Measurements from ENCODE around the gene WDR76. TPM values are rescaled to one million over a fixed set of nuclear protein-coding genes. Genes with fewer than 3 reads are reported as not detected.

The WDR76 gene
- total RNA-seq, 3 donors from 2014 or later, result 4.1 to 9.1 (median 8.0) TPM

DNA sequence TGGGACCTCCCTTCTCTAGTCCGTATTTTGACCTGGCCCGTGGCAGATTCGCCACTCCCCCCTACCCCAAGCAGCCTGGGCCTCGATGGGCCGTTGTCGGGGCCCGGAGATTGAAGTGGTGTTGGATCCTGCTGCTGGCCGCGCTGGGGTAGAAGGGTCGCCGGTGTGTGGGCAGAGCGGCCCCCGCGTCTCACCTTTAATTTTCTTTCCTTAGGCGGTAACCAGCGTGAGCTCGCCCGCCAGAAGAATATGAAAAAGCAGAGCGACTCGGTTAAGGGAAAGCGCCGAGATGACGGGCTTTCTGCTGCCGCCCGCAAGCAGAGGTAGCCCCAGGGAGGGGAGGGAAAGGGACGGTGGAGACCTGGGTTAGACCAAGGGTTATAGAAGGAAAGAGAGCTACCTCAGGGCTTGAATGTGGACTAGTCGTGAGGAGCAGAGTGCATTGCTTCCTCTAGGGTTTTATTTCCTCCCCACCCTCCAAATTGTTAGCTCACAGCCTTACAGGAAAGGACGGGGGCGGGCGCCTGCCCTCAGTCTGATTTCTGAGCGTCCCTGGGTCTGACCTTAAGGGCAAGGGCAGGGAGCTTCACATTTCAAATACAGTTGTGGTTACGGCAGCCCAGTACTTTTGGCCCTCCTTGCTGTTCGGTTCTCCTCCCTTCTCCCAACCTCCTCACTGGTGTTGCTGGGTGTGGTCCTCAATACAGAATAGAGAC lies 33.9 kb upstream of the WDR76 start:
- ATAC-seq (peak; percentile 49), DNase-seq (peak; percentile 70 to 72 (median 71))

DNA sequence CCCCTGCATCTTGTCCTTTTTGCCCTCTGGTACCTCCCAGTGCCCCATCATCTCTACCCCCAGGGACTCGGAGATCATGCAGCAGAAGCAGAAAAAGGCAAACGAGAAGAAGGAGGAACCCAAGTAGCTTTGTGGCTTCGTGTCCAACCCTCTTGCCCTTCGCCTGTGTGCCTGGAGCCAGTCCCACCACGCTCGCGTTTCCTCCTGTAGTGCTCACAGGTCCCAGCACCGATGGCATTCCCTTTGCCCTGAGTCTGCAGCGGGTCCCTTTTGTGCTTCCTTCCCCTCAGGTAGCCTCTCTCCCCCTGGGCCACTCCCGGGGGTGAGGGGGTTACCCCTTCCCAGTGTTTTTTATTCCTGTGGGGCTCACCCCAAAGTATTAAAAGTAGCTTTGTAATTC lies 33.2 kb upstream of the WDR76 start:
- DNase-seq (no peak), ATAC-seq (no peak)
- intact Hi-C loops (cut with DNase I, micrococcal nuclease), result no loop called here
- peaks cover 49% of the 10 kb centered on the region for H3K4me1 ChIP-seq (ENCODE audit: low read depth)
- peaks cover 3% of the 10 kb centered on the region for H3K36me3 ChIP-seq (ENCODE audit: low read depth)
- TF ChIP-seq, protein P1, sequence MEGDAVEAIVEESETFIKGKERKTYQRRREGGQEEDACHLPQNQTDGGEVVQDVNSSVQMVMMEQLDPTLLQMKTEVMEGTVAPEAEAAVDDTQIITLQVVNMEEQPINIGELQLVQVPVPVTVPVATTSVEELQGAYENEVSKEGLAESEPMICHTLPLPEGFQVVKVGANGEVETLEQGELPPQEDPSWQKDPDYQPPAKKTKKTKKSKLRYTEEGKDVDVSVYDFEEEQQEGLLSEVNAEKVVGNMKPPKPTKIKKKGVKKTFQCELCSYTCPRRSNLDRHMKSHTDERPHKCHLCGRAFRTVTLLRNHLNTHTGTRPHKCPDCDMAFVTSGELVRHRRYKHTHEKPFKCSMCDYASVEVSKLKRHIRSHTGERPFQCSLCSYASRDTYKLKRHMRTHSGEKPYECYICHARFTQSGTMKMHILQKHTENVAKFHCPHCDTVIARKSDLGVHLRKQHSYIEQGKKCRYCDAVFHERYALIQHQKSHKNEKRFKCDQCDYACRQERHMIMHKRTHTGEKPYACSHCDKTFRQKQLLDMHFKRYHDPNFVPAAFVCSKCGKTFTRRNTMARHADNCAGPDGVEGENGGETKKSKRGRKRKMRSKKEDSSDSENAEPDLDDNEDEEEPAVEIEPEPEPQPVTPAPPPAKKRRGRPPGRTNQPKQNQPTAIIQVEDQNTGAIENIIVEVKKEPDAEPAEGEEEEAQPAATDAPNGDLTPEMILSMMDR (IDR thresholded peaks at IDR 0.05), result no peak
- H3K4me3 ChIP-seq, result no peak overlapping the region
- no peaks in the 10 kb centered on the region for H3K9me3 ChIP-seq

More for the DNA sequence above, 33.9 kb upstream of the WDR76 start:
- Histone ChIP-seq H3K4me1 (ENCODE audit: low read depth) (peaks cover 42% of the 10 kb centered on the region), H3K4me3 (peak overlapping the region; percentile 96), H3K9me3 (no peaks in the 10 kb centered on the region), H3K36me3 (ENCODE audit: low read depth) (peaks cover 3% of the 10 kb centered on the region)
- TF ChIP-seq, protein P1 (IDR thresholded peaks at IDR 0.05), result no peak
- intact Hi-C loops (cut with DNase I, micrococcal nuclease), result no loop called here

DNA sequence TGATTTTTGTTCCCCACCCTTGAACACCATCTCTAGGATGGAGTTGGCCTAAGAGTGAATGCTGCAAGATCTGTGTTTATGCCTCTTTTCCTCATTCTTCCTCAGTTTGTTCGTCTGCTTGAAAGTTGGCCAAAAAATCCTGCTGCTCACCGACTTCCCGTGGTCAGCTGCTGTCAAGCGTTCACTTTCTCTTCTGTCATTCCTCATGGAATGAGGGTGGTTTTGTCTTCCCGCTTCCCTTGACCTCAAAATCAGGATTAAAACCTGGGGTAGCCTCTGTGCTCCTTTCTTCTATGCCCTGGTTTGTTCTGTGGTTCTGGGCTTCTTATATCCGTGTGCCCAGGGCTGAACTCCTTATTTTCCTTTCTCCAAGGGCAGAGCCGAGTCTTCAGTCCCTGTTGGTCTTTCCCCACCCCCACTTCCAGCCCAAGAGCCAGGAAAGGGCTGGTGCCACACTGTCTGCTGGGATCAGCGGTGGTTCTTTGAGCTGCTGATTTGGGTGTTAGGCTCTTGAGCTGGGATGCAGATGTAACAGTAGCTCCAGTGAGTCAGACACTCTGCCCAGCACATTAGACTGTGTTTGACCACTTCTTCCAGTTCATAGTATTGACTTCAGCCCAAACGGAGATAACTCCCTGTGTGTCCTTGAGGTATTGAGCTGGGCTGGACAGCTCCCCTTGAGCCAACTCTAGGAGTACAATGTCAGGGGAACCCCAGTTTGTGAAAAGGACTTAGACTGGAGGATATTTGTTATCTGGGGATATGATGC lies 32.3 kb upstream of the WDR76 start:
- TF ChIP-seq, protein P1 (IDR thresholded peaks at IDR 0.05), result no peak
- ATAC-seq (no peak), DNase-seq (no peak)
- intact Hi-C loops (cut with DNase I, micrococcal nuclease), result no loop called here
- Histone ChIP-seq H3K36me3 (ENCODE audit: low read depth) (peaks cover 3% of the 10 kb centered on the region), H3K9me3 (no peaks in the 10 kb centered on the region), H3K4me1 (ENCODE audit: low read depth) (peaks cover 52% of the 10 kb centered on the region), H3K4me3 (no peak overlapping the region)

DNA sequence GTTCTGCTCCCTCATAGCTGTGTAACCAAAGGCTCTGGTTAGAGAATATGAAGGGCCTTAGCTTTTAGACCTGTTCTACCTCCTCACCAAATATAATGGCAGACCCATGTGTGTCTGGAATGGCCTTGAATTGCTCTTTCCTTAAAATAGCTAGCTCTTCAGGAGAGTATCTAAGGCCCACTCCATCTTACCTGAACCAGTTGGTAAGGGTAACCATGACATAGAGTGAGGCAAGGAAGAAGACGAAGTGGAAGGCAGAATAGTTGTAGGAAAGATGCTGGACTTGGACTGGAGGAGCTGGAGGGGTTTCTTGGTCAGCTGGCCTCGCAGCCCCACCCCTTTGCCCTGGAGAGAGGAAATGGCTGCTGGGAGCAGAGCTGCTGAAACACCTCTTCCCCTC lies 31.6 kb upstream of the WDR76 start:
- intact Hi-C loops (cut with DNase I, micrococcal nuclease), result no loop called here
- TF ChIP-seq, protein P1 (IDR thresholded peaks at IDR 0.05), result no peak
- ATAC-seq (no peak), DNase-seq (no peak)
- Histone ChIP-seq H3K4me1 (ENCODE audit: low read depth) (peaks cover 59% of the 10 kb centered on the region), H3K9me3 (no peaks in the 10 kb centered on the region), H3K4me3 (no peak overlapping the region), H3K36me3 (ENCODE audit: low read depth) (peaks cover 3% of the 10 kb centered on the region)

DNA sequence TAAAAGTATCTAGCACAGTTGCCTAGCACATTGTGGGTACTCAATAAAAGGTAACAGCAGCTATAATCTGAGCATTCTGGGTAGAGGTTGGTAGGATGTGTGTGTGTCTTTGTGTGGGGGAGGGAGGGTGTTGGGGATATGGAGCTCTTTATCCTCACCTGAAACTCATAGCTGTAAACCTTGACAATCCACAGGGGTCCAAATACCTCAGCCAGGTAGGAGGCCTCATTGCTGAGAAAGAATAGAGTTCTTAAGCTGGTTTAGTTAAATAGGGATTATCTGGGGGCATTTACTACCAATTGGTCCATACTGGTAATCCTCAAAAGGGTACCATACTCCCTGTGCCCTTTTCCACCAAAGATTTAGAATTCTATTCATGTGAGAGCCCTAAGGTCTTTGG lies 30.8 kb upstream of the WDR76 start:
- peaks cover 61% of the 10 kb centered on the region for H3K4me1 ChIP-seq (ENCODE audit: low read depth)
- H3K9me3 ChIP-seq, result no peaks in the 10 kb centered on the region
- intact Hi-C loops (cut with DNase I, micrococcal nuclease), result no loop called here
- peaks cover 3% of the 10 kb centered on the region for H3K36me3 ChIP-seq (ENCODE audit: low read depth)
- DNase-seq (no peak), ATAC-seq (no peak)
- TF ChIP-seq, protein P1 (IDR thresholded peaks at IDR 0.05), result no peak
- no peak overlapping the region for H3K4me3 ChIP-seq
